ENCODE data around the gene SHANK2. TPM values are rescaled to one million over a fixed set of nuclear protein-coding genes. Genes with fewer than 3 reads are reported as not detected.

The SHANK2 gene
- total RNA-seq, 1 donor from 2014 or later = 0.03 TPM

GRCh38 chr11:71241721-71242259, 10.6 kb downstream of the SHANK2 start:
- Mint-ChIP-seq H3K9me3 (ENCODE audit: unreplicated experiment) (no peaks in the 10 kb centered on the region), H3K36me3 (ENCODE audit: unreplicated experiment) (no peaks in the 10 kb centered on the region), H3K4me3 (ENCODE audit: unreplicated experiment) (no peak overlapping the region), H3K27ac (ENCODE audit: unreplicated experiment) (no peak overlapping the region), H3K4me1 (ENCODE audit: unreplicated experiment) (peaks cover 13% of the 10 kb centered on the region), H3K27me3 (ENCODE audit: unreplicated experiment) (peaks cover 25% of the 10 kb centered on the region)
- no peak for DNase-seq (ENCODE audit: extremely low spot score, unreplicated experiment)
- TF ChIP-seq, protein P1, sequence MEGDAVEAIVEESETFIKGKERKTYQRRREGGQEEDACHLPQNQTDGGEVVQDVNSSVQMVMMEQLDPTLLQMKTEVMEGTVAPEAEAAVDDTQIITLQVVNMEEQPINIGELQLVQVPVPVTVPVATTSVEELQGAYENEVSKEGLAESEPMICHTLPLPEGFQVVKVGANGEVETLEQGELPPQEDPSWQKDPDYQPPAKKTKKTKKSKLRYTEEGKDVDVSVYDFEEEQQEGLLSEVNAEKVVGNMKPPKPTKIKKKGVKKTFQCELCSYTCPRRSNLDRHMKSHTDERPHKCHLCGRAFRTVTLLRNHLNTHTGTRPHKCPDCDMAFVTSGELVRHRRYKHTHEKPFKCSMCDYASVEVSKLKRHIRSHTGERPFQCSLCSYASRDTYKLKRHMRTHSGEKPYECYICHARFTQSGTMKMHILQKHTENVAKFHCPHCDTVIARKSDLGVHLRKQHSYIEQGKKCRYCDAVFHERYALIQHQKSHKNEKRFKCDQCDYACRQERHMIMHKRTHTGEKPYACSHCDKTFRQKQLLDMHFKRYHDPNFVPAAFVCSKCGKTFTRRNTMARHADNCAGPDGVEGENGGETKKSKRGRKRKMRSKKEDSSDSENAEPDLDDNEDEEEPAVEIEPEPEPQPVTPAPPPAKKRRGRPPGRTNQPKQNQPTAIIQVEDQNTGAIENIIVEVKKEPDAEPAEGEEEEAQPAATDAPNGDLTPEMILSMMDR (IDR thresholded peaks at IDR 0.05) = no peak

- H3K9me3 Mint-ChIP-seq (ENCODE audit: unreplicated experiment) = no peaks in the 10 kb centered on the region
- peaks cover 26% of the 10 kb centered on the region for H3K27me3 Mint-ChIP-seq (ENCODE audit: unreplicated experiment)
- DNase-seq (ENCODE audit: extremely low spot score, unreplicated experiment) = peak; percentile 91
- TF ChIP-seq, protein P1 (IDR thresholded peaks at IDR 0.05) = no peak
- peak overlapping the region; percentile 82 for H3K27ac Mint-ChIP-seq (ENCODE audit: unreplicated experiment)
- peaks cover 13% of the 10 kb centered on the region for H3K4me1 Mint-ChIP-seq (ENCODE audit: unreplicated experiment)
- peak overlapping the region; percentile 62 for H3K4me3 Mint-ChIP-seq (ENCODE audit: unreplicated experiment)
- H3K36me3 Mint-ChIP-seq (ENCODE audit: unreplicated experiment) = no peaks in the 10 kb centered on the region
These were observed 11.3 kb downstream of the SHANK2 start for GRCh38 chr11:71240865-71241691.

DNA sequence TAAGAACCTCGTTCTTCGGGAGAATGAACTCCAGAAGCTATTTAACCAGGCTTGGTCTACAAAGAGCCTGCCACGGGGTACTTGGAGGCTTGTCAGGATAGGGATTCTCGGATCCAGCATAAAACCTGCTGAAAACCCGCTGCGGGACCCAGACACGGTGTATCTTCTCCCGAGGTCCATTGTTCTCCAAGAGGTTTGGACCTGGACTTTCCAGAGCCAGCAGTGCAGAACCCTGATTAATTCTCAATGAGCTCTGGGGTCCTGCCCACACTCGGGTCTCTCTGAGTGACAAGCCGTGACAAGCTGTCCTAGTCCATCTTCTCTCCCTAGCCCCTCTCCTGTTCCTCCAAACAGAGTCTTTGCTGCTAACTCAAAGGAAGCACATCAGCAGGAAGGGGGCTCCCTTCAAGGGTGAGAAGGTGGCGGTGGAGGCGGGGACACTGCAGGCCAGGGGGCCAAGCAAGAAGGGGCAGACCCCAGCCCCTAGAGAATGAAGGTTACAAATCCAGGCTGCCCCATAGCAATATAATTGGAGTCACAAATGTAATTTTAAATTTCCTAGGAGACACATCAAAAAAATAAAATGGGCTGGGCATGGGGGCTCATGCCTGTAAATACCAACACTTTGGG, 12.2 kb downstream of the SHANK2 start:
- H3K9me3 Mint-ChIP-seq (ENCODE audit: unreplicated experiment) = no peaks in the 10 kb centered on the region
- DNase-seq (ENCODE audit: extremely low spot score, unreplicated experiment) = no peak
- no peak overlapping the region for H3K4me3 Mint-ChIP-seq (ENCODE audit: unreplicated experiment)
- H3K27me3 Mint-ChIP-seq (ENCODE audit: unreplicated experiment) = peaks cover 32% of the 10 kb centered on the region
- H3K27ac Mint-ChIP-seq (ENCODE audit: unreplicated experiment) = no peak overlapping the region
- H3K4me1 Mint-ChIP-seq (ENCODE audit: unreplicated experiment) = peaks cover 13% of the 10 kb centered on the region
- H3K36me3 Mint-ChIP-seq (ENCODE audit: unreplicated experiment) = no peaks in the 10 kb centered on the region
- TF ChIP-seq, protein P1 (IDR thresholded peaks at IDR 0.05) = no peak

DNA sequence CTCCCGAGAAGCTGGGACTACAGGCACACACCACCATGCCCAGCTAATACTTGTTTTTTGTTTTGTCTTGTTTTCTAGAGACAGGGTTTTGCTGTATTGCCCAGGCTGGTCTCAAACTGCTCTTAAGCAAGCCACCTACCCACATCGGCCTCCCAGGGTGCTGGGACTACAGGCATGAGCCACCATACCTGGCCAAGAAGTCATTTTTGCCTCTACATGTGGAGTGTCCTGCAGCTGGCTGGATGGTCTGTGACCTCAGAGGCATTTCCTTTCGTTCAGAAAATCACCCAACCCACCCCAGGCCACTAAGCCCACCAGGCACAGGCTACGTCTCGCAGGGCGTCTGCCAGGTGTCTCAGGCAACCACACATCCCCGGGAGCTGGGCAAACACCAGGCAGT, 12.8 kb downstream of the SHANK2 start:
- Mint-ChIP-seq H3K36me3 (ENCODE audit: unreplicated experiment) (no peaks in the 10 kb centered on the region), H3K27ac (ENCODE audit: unreplicated experiment) (no peak overlapping the region), H3K4me3 (ENCODE audit: unreplicated experiment) (no peak overlapping the region), H3K27me3 (ENCODE audit: unreplicated experiment) (peaks cover 32% of the 10 kb centered on the region), H3K4me1 (ENCODE audit: unreplicated experiment) (peaks cover 13% of the 10 kb centered on the region), H3K9me3 (ENCODE audit: unreplicated experiment) (no peaks in the 10 kb centered on the region)
- TF ChIP-seq, protein P1 (IDR thresholded peaks at IDR 0.05) = no peak
- DNase-seq (ENCODE audit: extremely low spot score, unreplicated experiment) = no peak

- Mint-ChIP-seq H3K4me3 (ENCODE audit: unreplicated experiment) (no peak overlapping the region), H3K27me3 (ENCODE audit: unreplicated experiment) (peaks cover 29% of the 10 kb centered on the region), H3K36me3 (ENCODE audit: unreplicated experiment) (no peaks in the 10 kb centered on the region), H3K4me1 (ENCODE audit: unreplicated experiment) (peaks cover 11% of the 10 kb centered on the region), H3K9me3 (ENCODE audit: unreplicated experiment) (no peaks in the 10 kb centered on the region), H3K27ac (ENCODE audit: unreplicated experiment) (no peak overlapping the region)
- TF ChIP-seq, protein P1 (IDR thresholded peaks at IDR 0.05) = no peak
- no peak for DNase-seq (ENCODE audit: extremely low spot score, unreplicated experiment)
These were observed 13.4 kb downstream of the SHANK2 start for GRCh38 chr11:71238941-71239340.
